Measurements from ENCODE around the gene FGF14. TPM values are rescaled to one million over a fixed set of nuclear protein-coding genes. Genes with fewer than 3 reads are reported as not detected.

Gene FGF14
- total RNA-seq, 1 donor from 2014 or later = 1.4 TPM

- no peak overlapping the region for H3K27ac ChIP-seq
- H3F3A ChIP-seq (ENCODE audit: low read depth) = no peaks in the 10 kb centered on the region
- H3K27me3 ChIP-seq = no peaks in the 10 kb centered on the region
- H3K4me3 ChIP-seq = no peak overlapping the region
- no peak overlapping the region for H3K27ac Mint-ChIP-seq
- H3K4me1 ChIP-seq = no peaks in the 10 kb centered on the region
- H3K36me3 ChIP-seq = no peaks in the 10 kb centered on the region
- H2AFZ ChIP-seq (replicated peaks) = no peak overlapping the region
- no peaks in the 10 kb centered on the region for H3K27me3 Mint-ChIP-seq (ENCODE audit: insufficient read depth, low read depth)
- no peak overlapping the region for H3K4me3 Mint-ChIP-seq
- TF ChIP-seq EZH2 (IDR thresholded peaks at IDR 0.05) = no peak
- no peak for TF ChIP-seq EZH2phosphoT487 (IDR thresholded peaks at IDR 0.05)
- TF ChIP-seq CTCF (IDR thresholded peaks at IDR 0.05) = no peak
- H3K9me3 Mint-ChIP-seq = no peaks in the 10 kb centered on the region
- no peak overlapping the region for H3K9ac ChIP-seq
- no peaks in the 10 kb centered on the region for H3K4me1 Mint-ChIP-seq
- no peak for DNase-seq (ENCODE audit: low spot score)
- H3K4me2 ChIP-seq = no peak overlapping the region
- no peaks in the 10 kb centered on the region for H3K9me3 ChIP-seq (ENCODE audit: low read depth)
- H4K20me1 ChIP-seq (ENCODE audit: low read depth) = no peaks in the 10 kb centered on the region
- no peaks in the 10 kb centered on the region for H3K79me2 ChIP-seq (ENCODE audit: low read depth)
- no peaks in the 10 kb centered on the region for H3K36me3 Mint-ChIP-seq
These were observed 168.2 kb downstream of the FGF14 start for GRCh38 chr13:102233566-102234208.

- no peak overlapping the region for H3K4me3 ChIP-seq
- TF ChIP-seq EZH2phosphoT487 (IDR thresholded peaks at IDR 0.05) (no peak), EZH2 (IDR thresholded peaks at IDR 0.05) (no peak), CTCF (IDR thresholded peaks at IDR 0.05) (no peak)
- no peaks in the 10 kb centered on the region for H3K4me1 ChIP-seq
- no peaks in the 10 kb centered on the region for H3K36me3 ChIP-seq
- no peaks in the 10 kb centered on the region for H3K9me3 Mint-ChIP-seq
- no peaks in the 10 kb centered on the region for H3K27me3 Mint-ChIP-seq (ENCODE audit: insufficient read depth, low read depth)
- no peak overlapping the region for H3K27ac ChIP-seq
- H3K4me3 Mint-ChIP-seq = no peak overlapping the region
- no peaks in the 10 kb centered on the region for H3F3A ChIP-seq (ENCODE audit: low read depth)
- H4K20me1 ChIP-seq (ENCODE audit: low read depth) = no peaks in the 10 kb centered on the region
- H3K27me3 ChIP-seq = no peaks in the 10 kb centered on the region
- H2AFZ ChIP-seq (replicated peaks) = no peak overlapping the region
- no peak overlapping the region for H3K27ac Mint-ChIP-seq
- no peaks in the 10 kb centered on the region for H3K79me2 ChIP-seq (ENCODE audit: low read depth)
- no peaks in the 10 kb centered on the region for H3K36me3 Mint-ChIP-seq
- DNase-seq (ENCODE audit: low spot score) = no peak
- H3K9ac ChIP-seq = no peak overlapping the region
- H3K9me3 ChIP-seq (ENCODE audit: low read depth) = no peaks in the 10 kb centered on the region
- no peak overlapping the region for H3K4me2 ChIP-seq
- H3K4me1 Mint-ChIP-seq = no peaks in the 10 kb centered on the region
These were observed 170.4 kb downstream of the FGF14 start for GRCh38 chr13:102231479-102231878.

- H3K36me3 Mint-ChIP-seq = no peaks in the 10 kb centered on the region
- no peak for DNase-seq (ENCODE audit: low spot score)
- no peak overlapping the region for H3K4me3 ChIP-seq
- no peaks in the 10 kb centered on the region for H3F3A ChIP-seq (ENCODE audit: low read depth)
- no peaks in the 10 kb centered on the region for H3K9me3 ChIP-seq (ENCODE audit: low read depth)
- no peak overlapping the region for H3K27ac Mint-ChIP-seq
- no peaks in the 10 kb centered on the region for H3K9me3 Mint-ChIP-seq
- no peaks in the 10 kb centered on the region for H3K27me3 ChIP-seq
- H3K27me3 Mint-ChIP-seq (ENCODE audit: insufficient read depth, low read depth) = no peaks in the 10 kb centered on the region
- H3K79me2 ChIP-seq (ENCODE audit: low read depth) = no peaks in the 10 kb centered on the region
- H2AFZ ChIP-seq (replicated peaks) = no peak overlapping the region
- H3K9ac ChIP-seq = no peak overlapping the region
- no peak overlapping the region for H3K27ac ChIP-seq
- no peak overlapping the region for H3K4me2 ChIP-seq
- H3K36me3 ChIP-seq = no peaks in the 10 kb centered on the region
- TF ChIP-seq CTCF (IDR thresholded peaks at IDR 0.05) (no peak), EZH2 (IDR thresholded peaks at IDR 0.05) (no peak), EZH2phosphoT487 (IDR thresholded peaks at IDR 0.05) (no peak)
- no peaks in the 10 kb centered on the region for H3K4me1 Mint-ChIP-seq
- H3K4me3 Mint-ChIP-seq = no peak overlapping the region
- H3K4me1 ChIP-seq = no peaks in the 10 kb centered on the region
- no peaks in the 10 kb centered on the region for H4K20me1 ChIP-seq (ENCODE audit: low read depth)
These were observed 174.1 kb downstream of the FGF14 start for GRCh38 chr13:102227741-102228140.

Data from neural progenitor cell (in vitro differentiated cells).